ENCODE results near the gene ZNF341. TPM values are rescaled to one million over a fixed set of nuclear protein-coding genes. Genes with fewer than 3 reads are reported as not detected.
"Not testable (repeated sequence)": the region's sequence is repeated elsewhere in the genome, so short reads cannot be mapped to it uniquely, and the experiment has no call there.

The ZNF341 gene
- total RNA-seq, 1 donor from 2014 or later: 4.2 TPM

DNA sequence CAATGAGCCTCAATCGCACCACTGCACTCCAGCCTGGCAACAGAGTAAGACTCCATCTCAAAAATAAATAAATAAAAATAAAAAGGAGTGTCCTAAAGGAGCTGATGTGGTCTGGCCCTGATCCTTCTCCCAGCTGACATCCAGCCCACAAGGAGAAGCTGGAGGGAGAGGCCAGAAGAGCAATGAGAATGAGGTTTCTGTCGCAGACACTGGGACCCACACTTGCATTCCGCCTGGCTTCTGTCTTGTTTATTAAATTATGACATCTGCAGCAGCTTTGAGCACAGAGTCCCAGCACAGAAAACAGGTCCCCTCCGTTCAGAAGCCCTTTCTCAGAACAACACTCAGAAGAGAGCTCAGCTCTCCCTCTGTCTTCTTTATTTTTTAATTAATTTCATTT is 35.3 kb upstream of the ZNF341 start:
- intact Hi-C loops (cut with DNase I): no loop called here
- H3K27ac ChIP-seq: peak overlapping the region; percentile 84
- DNase-seq (ENCODE audit: extremely low spot score in 2 of 2): no peak
- peaks cover 27% of the 10 kb centered on the region for H3K4me1 ChIP-seq
- H3K27me3 ChIP-seq: no peaks in the 10 kb centered on the region
- no peaks in the 10 kb centered on the region for H3K9me3 ChIP-seq
- TF ChIP-seq POLR2A (IDR thresholded peaks at IDR 0.05): no peak
- no peak for TF ChIP-seq CTCF (IDR thresholded peaks at IDR 0.05)
- TF ChIP-seq POLR2AphosphoS5 (IDR thresholded peaks at IDR 0.05; ENCODE audit: insufficient read depth in 1 of 2, low read depth in 1 of 2): no peak
- H3K36me3 ChIP-seq: no peaks in the 10 kb centered on the region
- H3K4me3 ChIP-seq: no peak overlapping the region

DNA sequence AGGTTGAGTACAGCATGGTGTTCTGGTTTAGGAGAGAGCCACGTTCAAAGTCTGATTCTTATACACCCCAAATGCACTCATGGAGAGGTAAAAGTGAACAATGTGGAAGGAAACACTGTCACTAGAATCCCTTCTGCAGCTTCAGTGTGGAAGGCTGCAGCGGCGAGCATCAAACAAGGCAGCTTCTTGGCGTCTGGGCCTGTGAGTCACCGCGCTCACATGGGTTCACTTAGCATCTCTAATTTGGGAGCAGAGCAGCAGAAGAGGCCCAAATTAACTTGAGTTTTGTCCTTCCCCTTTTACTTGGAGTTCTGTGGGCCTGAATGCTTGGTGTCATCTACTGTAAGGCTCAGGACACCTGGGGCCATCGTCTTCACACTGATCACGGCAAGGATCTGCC is 34.7 kb upstream of the ZNF341 start:
- H3K36me3 ChIP-seq: no peaks in the 10 kb centered on the region
- peaks cover 27% of the 10 kb centered on the region for H3K4me1 ChIP-seq
- TF ChIP-seq CTCF (IDR thresholded peaks at IDR 0.05) (no peak), POLR2AphosphoS5 (IDR thresholded peaks at IDR 0.05; ENCODE audit: insufficient read depth in 1 of 2, low read depth in 1 of 2) (peak; percentile 34 to 79), POLR2A (IDR thresholded peaks at IDR 0.05) (no peak)
- H3K4me3 ChIP-seq: no peak overlapping the region
- H3K9me3 ChIP-seq: no peaks in the 10 kb centered on the region
- DNase-seq (ENCODE audit: extremely low spot score in 2 of 2): no peak
- intact Hi-C loops (cut with DNase I): no loop called here
- H3K27me3 ChIP-seq: no peaks in the 10 kb centered on the region
- peak overlapping the region; percentile 84 for H3K27ac ChIP-seq

DNA sequence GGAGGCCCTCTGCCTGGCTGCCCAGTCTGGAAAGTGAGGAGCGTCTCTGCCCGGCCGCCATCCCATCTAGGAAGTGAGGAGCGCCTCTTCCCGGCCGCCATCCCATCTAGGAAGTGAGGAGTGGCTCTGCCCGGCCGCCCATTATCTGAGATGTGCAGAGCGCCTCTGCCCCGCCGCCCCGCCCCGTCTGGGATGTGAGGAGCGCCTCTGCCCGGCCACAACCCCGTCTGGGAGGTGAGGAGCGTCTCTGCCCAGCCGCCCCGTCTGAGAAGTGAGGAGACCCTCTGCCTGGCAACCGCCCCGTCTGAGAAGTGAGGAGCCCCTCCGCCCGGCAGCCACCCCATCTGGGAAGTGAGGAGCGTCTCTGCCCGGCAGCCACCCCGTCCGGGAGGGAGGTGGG is 32.8 kb upstream of the ZNF341 start:
- H3K4me3 ChIP-seq; H3K9me3 ChIP-seq; intact Hi-C loops (cut with DNase I); H3K36me3 ChIP-seq; H3K27ac ChIP-seq; DNase-seq (ENCODE audit: extremely low spot score in 2 of 2); H3K27me3 ChIP-seq: not testable (repeated sequence)
- peaks cover 22% of the 10 kb centered on the region for H3K4me1 ChIP-seq

GRCh38 chr20:33700696-33701441 is 30.9 kb upstream of the ZNF341 start:
- H3K27ac ChIP-seq; H3K4me3 ChIP-seq; H3K9me3 ChIP-seq; DNase-seq (ENCODE audit: extremely low spot score in 2 of 2); intact Hi-C loops (cut with DNase I); H3K36me3 ChIP-seq; H3K27me3 ChIP-seq: not testable (repeated sequence)
- peaks cover 21% of the 10 kb centered on the region for H3K4me1 ChIP-seq

GRCh38 chr20:33701629-33702450 is 30.0 kb upstream of the ZNF341 start:
- no peak for TF ChIP-seq POLR2AphosphoS5 (IDR thresholded peaks at IDR 0.05; ENCODE audit: insufficient read depth in 1 of 2, low read depth in 1 of 2)
- TF ChIP-seq CTCF (IDR thresholded peaks at IDR 0.05): no peak
- TF ChIP-seq POLR2A (IDR thresholded peaks at IDR 0.05): no peak
- H3K36me3 ChIP-seq: peaks cover 0 to 7% of the 10 kb centered on the region in 2 donors
- H3K27me3 ChIP-seq: no peaks in the 10 kb centered on the region
- intact Hi-C loops (cut with DNase I): no loop called here
- H3K4me1 ChIP-seq: peaks cover 11% of the 10 kb centered on the region
- no peak overlapping the region for H3K27ac ChIP-seq
- DNase-seq (ENCODE audit: extremely low spot score in 2 of 2): no peak
- no peak overlapping the region for H3K4me3 ChIP-seq
- H3K9me3 ChIP-seq: no peaks in the 10 kb centered on the region

DNA sequence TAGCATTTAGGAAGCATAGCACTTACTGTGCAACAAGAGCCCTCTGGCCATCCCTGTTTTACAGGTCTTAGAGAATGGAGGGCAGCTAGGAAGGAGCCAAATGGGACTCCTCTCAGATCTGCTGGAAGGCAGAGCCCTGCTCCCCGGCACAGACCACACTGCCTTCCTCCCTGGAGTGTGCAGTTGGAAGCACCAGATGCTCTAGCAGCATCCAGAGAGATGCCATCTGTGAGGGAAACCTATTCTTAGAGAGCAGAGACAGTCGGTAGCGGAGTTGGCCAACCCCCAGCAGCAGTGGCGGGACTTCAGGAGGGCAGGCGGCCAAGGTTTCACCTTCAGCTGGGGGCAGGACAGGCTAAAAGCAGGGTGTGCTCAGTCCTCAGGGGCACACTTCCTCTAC is 28.9 kb upstream of the ZNF341 start:
- no peaks in the 10 kb centered on the region for H3K27me3 ChIP-seq
- peaks cover 2% of the 10 kb centered on the region for H3K4me1 ChIP-seq
- no peak overlapping the region for H3K27ac ChIP-seq
- intact Hi-C loops (cut with DNase I): no loop called here
- H3K4me3 ChIP-seq: no peak overlapping the region
- no peak for DNase-seq (ENCODE audit: extremely low spot score in 2 of 2)
- H3K9me3 ChIP-seq: no peaks in the 10 kb centered on the region
- peaks cover 0 to 18% of the 10 kb centered on the region in 2 donors for H3K36me3 ChIP-seq
- no peak for TF ChIP-seq CTCF (IDR thresholded peaks at IDR 0.05)
- TF ChIP-seq POLR2A (IDR thresholded peaks at IDR 0.05): no peak
- TF ChIP-seq POLR2AphosphoS5 (IDR thresholded peaks at IDR 0.05; ENCODE audit: insufficient read depth in 1 of 2, low read depth in 1 of 2): no peak
